ENCODE measurements around the gene STRA8.

- TF ChIP-seq, protein P1, sequence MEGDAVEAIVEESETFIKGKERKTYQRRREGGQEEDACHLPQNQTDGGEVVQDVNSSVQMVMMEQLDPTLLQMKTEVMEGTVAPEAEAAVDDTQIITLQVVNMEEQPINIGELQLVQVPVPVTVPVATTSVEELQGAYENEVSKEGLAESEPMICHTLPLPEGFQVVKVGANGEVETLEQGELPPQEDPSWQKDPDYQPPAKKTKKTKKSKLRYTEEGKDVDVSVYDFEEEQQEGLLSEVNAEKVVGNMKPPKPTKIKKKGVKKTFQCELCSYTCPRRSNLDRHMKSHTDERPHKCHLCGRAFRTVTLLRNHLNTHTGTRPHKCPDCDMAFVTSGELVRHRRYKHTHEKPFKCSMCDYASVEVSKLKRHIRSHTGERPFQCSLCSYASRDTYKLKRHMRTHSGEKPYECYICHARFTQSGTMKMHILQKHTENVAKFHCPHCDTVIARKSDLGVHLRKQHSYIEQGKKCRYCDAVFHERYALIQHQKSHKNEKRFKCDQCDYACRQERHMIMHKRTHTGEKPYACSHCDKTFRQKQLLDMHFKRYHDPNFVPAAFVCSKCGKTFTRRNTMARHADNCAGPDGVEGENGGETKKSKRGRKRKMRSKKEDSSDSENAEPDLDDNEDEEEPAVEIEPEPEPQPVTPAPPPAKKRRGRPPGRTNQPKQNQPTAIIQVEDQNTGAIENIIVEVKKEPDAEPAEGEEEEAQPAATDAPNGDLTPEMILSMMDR (IDR thresholded peaks at IDR 0.05 in 4 of 5, conservative IDR thresholded peaks at IDR 0.05 in 1 of 5) = no peak
- TF ChIP-seq POLR2A (IDR thresholded peaks at IDR 0.05) = no peak
Observed at GRCh38 chr7:135265637-135266036, 32.0 kb downstream of the STRA8 start.
